ENCODE measurements around the gene SLC32A1.

Gene SLC32A1

GRCh38 chr20:38759106-38759505 lies 34.8 kb downstream of the SLC32A1 start:
- TF ChIP-seq CTCF (IDR thresholded peaks at IDR 0.05; ENCODE audit: control extremely low read depth, extremely low read depth, low read depth, missing control alignments) = no peak
- DNase-seq (ENCODE audit: extremely low spot score) = no peak
- ChIA-PET POLR2A (interaction anchor here (0.6 kb wide), 1 partner anchor 25 kb away, joined by 6 read pairs; no protein-coding TSS in a partner anchor), CTCF (interaction anchor here (0.6 to 1.3 kb wide), 5 partner anchors 9 to 291 kb away, joined by 3 to 5 read pairs (median 3); no protein-coding TSS in a partner anchor)

- DNase-seq (ENCODE audit: extremely low spot score) = no peak
- ChIA-PET POLR2A (no interaction called here), CTCF (interaction anchor here (0.9 to 3.9 kb wide), 8 partner anchors 9 to 288 kb away, joined by 3 to 32 read pairs (median 3); partner anchors contain the start of genes ACTR5 and RALGAPB)
- no peak for TF ChIP-seq CTCF (IDR thresholded peaks at IDR 0.05; ENCODE audit: control extremely low read depth, extremely low read depth, low read depth, missing control alignments)
Observed at GRCh38 chr20:38760978-38761377, 36.7 kb downstream of the SLC32A1 start.

- no peak for DNase-seq (ENCODE audit: extremely low spot score)
- ChIA-PET CTCF (interaction anchor here (1.2 to 3.9 kb wide), 4 partner anchors 9 to 290 kb away, joined by 3 to 32 read pairs (median 3); partner anchors contain the start of genes ACTR5 and RALGAPB), POLR2A (no interaction called here)
- no peak for TF ChIP-seq CTCF (IDR thresholded peaks at IDR 0.05; ENCODE audit: control extremely low read depth, extremely low read depth, low read depth, missing control alignments)
Observed at GRCh38 chr20:38762174-38762573, 37.9 kb downstream of the SLC32A1 start.

- ChIA-PET CTCF (interaction anchor here (1.7 to 3.9 kb wide), 2 partner anchors 13 to 27 kb away, joined by 7 to 32 read pairs; partner anchors contain the start of gene ACTR5), POLR2A (no interaction called here)
- TF ChIP-seq CTCF (IDR thresholded peaks at IDR 0.05; ENCODE audit: control extremely low read depth, extremely low read depth, low read depth, missing control alignments) = no peak
- no peak for DNase-seq (ENCODE audit: extremely low spot score)
Observed at GRCh38 chr20:38763616-38764015, 39.3 kb downstream of the SLC32A1 start.

GRCh38 chr20:38764567-38765318 lies 40.5 kb downstream of the SLC32A1 start:
- POLR2A ChIA-PET = no interaction called here
- no peak for TF ChIP-seq CTCF (IDR thresholded peaks at IDR 0.05; ENCODE audit: control extremely low read depth, extremely low read depth, low read depth, missing control alignments)
- CTCF ChIA-PET = interaction anchor here (2.7 to 3.3 kb wide), 2 partner anchors 14 to 128 kb away, joined by 10 to 19 read pairs; no protein-coding TSS in a partner anchor
- DNase-seq (ENCODE audit: extremely low spot score) = no peak

GRCh38 chr20:38766071-38766470 lies 41.8 kb downstream of the SLC32A1 start:
- TF ChIP-seq CTCF (IDR thresholded peaks at IDR 0.05; ENCODE audit: control extremely low read depth, extremely low read depth, low read depth, missing control alignments) = no peak
- ChIA-PET CTCF (interaction anchor here (1.4 to 3.3 kb wide), 4 partner anchors 9 to 127 kb away, joined by 3 to 19 read pairs (median 7); no protein-coding TSS in a partner anchor), POLR2A (no interaction called here)
- no peak for DNase-seq (ENCODE audit: extremely low spot score)

Data from GM10248 (cell line).